ENCODE data around the gene NUDT5. TPM values are rescaled to one million over a fixed set of nuclear protein-coding genes. Genes with fewer than 3 reads are reported as not detected.

The NUDT5 gene
- total and polyA plus RNA-seq, 2 of the 8 experiments (the other 6 are each of a cell fraction or from before 2014, with no cell fraction given): 130 to 134 TPM

GRCh38 chr10:12195603-12196506 lies at the start of gene NUDT5, which contains the start of gene CDC123 (continued):
- no peak for TF ChIP-seq ATF2 (IDR thresholded peaks at IDR 0.05; ENCODE audit: low read length)
- TF ChIP-seq USF2 (IDR thresholded peaks at IDR 0.05; ENCODE audit: low read length): no peak
- TF ChIP-seq RAD21 (IDR thresholded peaks at IDR 0.05 in 1 of 2, conservative IDR thresholded peaks at IDR 0.05 in 1 of 2; ENCODE audit: low read depth in 2 of 2, low read length in 2 of 2): no peak
- TF ChIP-seq CHD7 (IDR thresholded peaks at IDR 0.05; ENCODE audit: insufficient replicate concordance, low read length): no peak
- no peak for TF ChIP-seq JUND (IDR thresholded peaks at IDR 0.05; ENCODE audit: low read length)

Data from H1 (cell line).